ENCODE results near the gene GAB2. TPM values are rescaled to one million over a fixed set of nuclear protein-coding genes. Genes with fewer than 3 reads are reported as not detected.

The GAB2 gene
- total and polyA plus RNA-seq, 7 experiments from 2014 or later: 0.17 to 42.6 (median 3.5) TPM

- POLR2A ChIA-PET: no interaction called here
- H3K4me3 Mint-ChIP-seq: no peak overlapping the region
These were observed 39.8 kb downstream of the GAB2 start for GRCh38 chr11:78377625-78378418.

GRCh38 chr11:78376858-78377257 is 40.8 kb downstream of the GAB2 start:
- Histone ChIP-seq H3K36me3 (ENCODE audit: control insufficient read depth in 2 of 3, insufficient read depth in 3 of 3, low read length in 3 of 3) (no peaks in the 10 kb centered on the region), H3K27ac (ENCODE audit: low read depth, low read length) (no peak overlapping the region), H3K9me3 (ENCODE audit: control insufficient read depth in 2 of 3, low read length in 3 of 3) (no peaks in the 10 kb centered on the region), H3K4me3 (ENCODE audit: low read length) (no peak overlapping the region), H3K27me3 (ENCODE audit: control insufficient read depth in 2 of 2, insufficient read depth in 2 of 2, low read length in 2 of 2) (no peaks in the 10 kb centered on the region), H3K4me1 (ENCODE audit: control insufficient read depth in 2 of 2, insufficient read depth in 2 of 2, low read length in 2 of 2) (no peaks in the 10 kb centered on the region)
- Mint-ChIP-seq H3K4me1 (peaks cover 0 to 45% (median 0%) of the 10 kb centered on the region in 7 donors), H3K27ac (no peak overlapping the region), H3K27me3 (peaks cover 0 to 2% (median 0%) of the 10 kb centered on the region in 5 donors), H3K9me3 (peaks cover 0 to 10% (median 0%) of the 10 kb centered on the region in 11 donors), H3K36me3 (peaks cover 0 to 54% (median 0%) of the 10 kb centered on the region in 5 donors), H3K4me3 (no peak overlapping the region)
- intact Hi-C loops (cut with micrococcal nuclease): no loop called here
- ChIA-PET CTCF (no interaction called here), POLR2A (no interaction called here)
- DNase-seq (no peak), ATAC-seq (no peak)

More at GRCh38 chr11:78377625-78378418, 39.8 kb downstream of the GAB2 start:
- intact Hi-C loops (cut with micrococcal nuclease): no loop called here
- Mint-ChIP-seq H3K36me3 (peaks cover 0 to 59% (median 0%) of the 10 kb centered on the region in 5 donors), H3K9me3 (peaks cover 0 to 13% (median 0%) of the 10 kb centered on the region in 11 donors), H3K4me1 (peaks cover 0 to 41% (median 0%) of the 10 kb centered on the region in 7 donors), H3K27ac (no peak overlapping the region), H3K27me3 (peaks cover 0 to 5% (median 0%) of the 10 kb centered on the region in 5 donors)
- H3K27ac ChIP-seq (ENCODE audit: low read depth, low read length): no peak overlapping the region
- no peaks in the 10 kb centered on the region for H3K27me3 ChIP-seq (ENCODE audit: control insufficient read depth in 2 of 2, insufficient read depth in 2 of 2, low read length in 2 of 2)
- no peaks in the 10 kb centered on the region for H3K9me3 ChIP-seq (ENCODE audit: control insufficient read depth in 2 of 3, low read length in 3 of 3)
- H3K36me3 ChIP-seq (ENCODE audit: control insufficient read depth in 2 of 3, insufficient read depth in 3 of 3, low read length in 3 of 3): no peaks in the 10 kb centered on the region
- no peak overlapping the region for H3K4me3 ChIP-seq (ENCODE audit: low read length)
- CTCF ChIA-PET: no interaction called here
- no peak for DNase-seq
- ATAC-seq: no peak
- H3K4me1 ChIP-seq (ENCODE audit: control insufficient read depth in 2 of 2, insufficient read depth in 2 of 2, low read length in 2 of 2): no peaks in the 10 kb centered on the region

DNA sequence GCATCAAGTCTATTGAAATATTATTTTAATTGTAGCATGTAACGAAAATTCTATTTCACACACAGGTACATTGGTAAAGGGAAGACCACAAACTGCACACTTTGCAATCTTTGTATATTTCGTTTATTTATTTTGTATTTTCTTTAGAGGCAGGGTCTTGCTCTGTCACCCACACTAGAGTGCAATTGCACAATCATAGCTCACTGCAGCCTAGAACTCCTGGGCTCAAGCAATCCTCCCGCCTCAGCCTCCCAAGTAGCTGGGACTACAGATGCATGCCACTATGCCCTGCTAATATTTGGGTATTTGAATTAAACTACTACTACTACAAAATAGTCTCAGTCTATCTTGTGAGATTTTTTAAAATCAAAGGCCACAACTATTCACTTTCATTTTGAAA is 42.7 kb downstream of the GAB2 start:
- ChIA-PET POLR2A (no interaction called here), CTCF (no interaction called here)
- Mint-ChIP-seq H3K27ac (no peak overlapping the region), H3K4me1 (peaks cover 0 to 48% (median 0%) of the 10 kb centered on the region in 7 donors), H3K36me3 (peaks cover 0 to 44% (median 0%) of the 10 kb centered on the region in 5 donors), H3K27me3 (no peaks in the 10 kb centered on the region), H3K4me3 (no peak overlapping the region), H3K9me3 (peaks cover 0 to 10% (median 0%) of the 10 kb centered on the region in 11 donors)
- Histone ChIP-seq H3K27ac (ENCODE audit: low read depth, low read length) (no peak overlapping the region), H3K36me3 (ENCODE audit: control insufficient read depth in 2 of 3, insufficient read depth in 3 of 3, low read length in 3 of 3) (no peaks in the 10 kb centered on the region), H3K27me3 (ENCODE audit: control insufficient read depth in 2 of 2, insufficient read depth in 2 of 2, low read length in 2 of 2) (no peaks in the 10 kb centered on the region), H3K4me1 (ENCODE audit: control insufficient read depth in 2 of 2, insufficient read depth in 2 of 2, low read length in 2 of 2) (no peaks in the 10 kb centered on the region), H3K4me3 (ENCODE audit: low read length) (no peak overlapping the region), H3K9me3 (ENCODE audit: control insufficient read depth in 2 of 3, low read length in 3 of 3) (no peaks in the 10 kb centered on the region)
- DNase-seq: no peak
- no peak for ATAC-seq
- intact Hi-C loops (cut with micrococcal nuclease): no loop called here

GRCh38 chr11:78373689-78374088 is 43.9 kb downstream of the GAB2 start:
- H3K27me3 ChIP-seq (ENCODE audit: control insufficient read depth in 2 of 2, insufficient read depth in 2 of 2, low read length in 2 of 2): no peaks in the 10 kb centered on the region
- Mint-ChIP-seq H3K27me3 (no peaks in the 10 kb centered on the region), H3K9me3 (peaks cover 0 to 9% (median 0%) of the 10 kb centered on the region in 11 donors), H3K4me1 (peaks cover 0 to 37% (median 0%) of the 10 kb centered on the region in 7 donors), H3K36me3 (peaks cover 0 to 33% (median 0%) of the 10 kb centered on the region in 5 donors), H3K4me3 (no peak overlapping the region), H3K27ac (no peak overlapping the region)
- ChIA-PET POLR2A (no interaction called here), CTCF (no interaction called here)
- no peaks in the 10 kb centered on the region for H3K4me1 ChIP-seq (ENCODE audit: control insufficient read depth in 2 of 2, insufficient read depth in 2 of 2, low read length in 2 of 2)
- ATAC-seq (no peak), DNase-seq (no peak)
- intact Hi-C loops (cut with micrococcal nuclease): no loop called here
- H3K9me3 ChIP-seq (ENCODE audit: control insufficient read depth in 2 of 3, low read length in 3 of 3): no peaks in the 10 kb centered on the region
- H3K36me3 ChIP-seq (ENCODE audit: control insufficient read depth in 2 of 3, insufficient read depth in 3 of 3, low read length in 3 of 3): no peaks in the 10 kb centered on the region
- H3K4me3 ChIP-seq (ENCODE audit: low read length): no peak overlapping the region
- H3K27ac ChIP-seq (ENCODE audit: low read depth, low read length): no peak overlapping the region

GRCh38 chr11:78372114-78372768 is 45.4 kb downstream of the GAB2 start:
- DNase-seq (no peak), ATAC-seq (no peak)
- H3K27ac Mint-ChIP-seq: no peak overlapping the region
- peaks cover 0 to 4% (median 0%) of the 10 kb centered on the region in 11 donors for H3K9me3 Mint-ChIP-seq
- intact Hi-C loops (cut with micrococcal nuclease): no loop called here
- CTCF ChIA-PET: no interaction called here
- H3K4me1 Mint-ChIP-seq: peaks cover 0 to 34% (median 0%) of the 10 kb centered on the region in 7 donors
- Histone ChIP-seq H3K4me1 (ENCODE audit: control insufficient read depth in 2 of 2, insufficient read depth in 2 of 2, low read length in 2 of 2) (no peaks in the 10 kb centered on the region), H3K4me3 (ENCODE audit: low read length) (no peak overlapping the region), H3K9me3 (ENCODE audit: control insufficient read depth in 2 of 3, low read length in 3 of 3) (no peaks in the 10 kb centered on the region), H3K27me3 (ENCODE audit: control insufficient read depth in 2 of 2, insufficient read depth in 2 of 2, low read length in 2 of 2) (no peaks in the 10 kb centered on the region), H3K36me3 (ENCODE audit: control insufficient read depth in 2 of 3, insufficient read depth in 3 of 3, low read length in 3 of 3) (no peaks in the 10 kb centered on the region), H3K27ac (ENCODE audit: low read depth, low read length) (no peak overlapping the region)
- peaks cover 0 to 19% (median 0%) of the 10 kb centered on the region in 5 donors for H3K36me3 Mint-ChIP-seq
- POLR2A ChIA-PET: no interaction called here
- no peak overlapping the region for H3K4me3 Mint-ChIP-seq
- H3K27me3 Mint-ChIP-seq: no peaks in the 10 kb centered on the region

DNA sequence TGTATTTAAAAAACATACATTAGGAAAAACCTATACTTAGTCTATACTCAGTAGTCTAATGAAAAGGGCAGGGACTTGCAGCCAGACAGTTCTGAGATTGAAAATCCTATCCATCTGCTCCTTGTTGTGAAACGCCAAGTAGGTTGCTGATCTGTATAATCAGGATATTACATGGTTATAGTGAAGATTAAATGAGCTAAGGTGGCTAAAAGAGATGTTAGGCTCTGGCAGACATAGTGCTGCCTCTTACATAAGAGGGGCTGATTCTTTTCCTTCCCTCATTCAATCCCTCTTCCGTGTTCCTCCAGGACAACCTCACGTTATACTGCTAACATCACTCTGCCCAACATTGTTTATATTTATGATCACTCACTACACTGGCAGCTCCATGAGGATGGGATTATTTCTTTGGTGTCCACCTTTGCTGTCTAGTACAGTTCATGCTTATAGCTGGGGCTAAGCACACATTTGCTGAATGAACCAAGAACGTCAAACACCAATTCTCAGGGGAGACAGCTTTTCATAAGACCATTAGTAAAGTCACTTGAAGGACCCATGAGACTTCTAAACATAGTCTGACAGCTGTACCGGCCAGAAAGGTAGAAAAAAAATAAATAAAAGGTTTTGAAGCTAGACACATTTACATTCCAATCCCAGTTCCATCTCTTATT is 46.3 kb downstream of the GAB2 start:
- peaks cover 0 to 12% (median 0%) of the 10 kb centered on the region in 5 donors for H3K36me3 Mint-ChIP-seq
- no peak overlapping the region for H3K4me3 Mint-ChIP-seq
- POLR2A ChIA-PET: no interaction called here
- CTCF ChIA-PET: no interaction called here
- H3K9me3 ChIP-seq (ENCODE audit: control insufficient read depth in 2 of 3, low read length in 3 of 3): no peaks in the 10 kb centered on the region
- H3K27me3 Mint-ChIP-seq: no peaks in the 10 kb centered on the region
- H3K9me3 Mint-ChIP-seq: no peaks in the 10 kb centered on the region
- no peak overlapping the region for H3K27ac Mint-ChIP-seq
- ATAC-seq: no peak
- DNase-seq: no peak
- H3K4me1 ChIP-seq (ENCODE audit: control insufficient read depth in 2 of 2, insufficient read depth in 2 of 2, low read length in 2 of 2): no peaks in the 10 kb centered on the region
- H3K36me3 ChIP-seq (ENCODE audit: control insufficient read depth in 2 of 3, insufficient read depth in 3 of 3, low read length in 3 of 3): no peaks in the 10 kb centered on the region
- no peaks in the 10 kb centered on the region for H3K27me3 ChIP-seq (ENCODE audit: control insufficient read depth in 2 of 2, insufficient read depth in 2 of 2, low read length in 2 of 2)
- peaks cover 0 to 34% (median 0%) of the 10 kb centered on the region in 7 donors for H3K4me1 Mint-ChIP-seq
- no peak overlapping the region for H3K27ac ChIP-seq (ENCODE audit: low read depth, low read length)
- intact Hi-C loops (cut with micrococcal nuclease): no loop called here
- no peak overlapping the region for H3K4me3 ChIP-seq (ENCODE audit: low read length)
